SK-N-SH (cell line): Measurements from ENCODE around the gene SNX24. TPM values are rescaled to one million over a fixed set of nuclear protein-coding genes. Genes with fewer than 3 reads are reported as not detected.
A peak's percentile ranks its signal among the peaks of the same experiment; 100 is the strongest.

ENCODE experiments used
- CTCF ChIA-PET: fragments of 300-600, 350-600 bp; formaldehyde crosslinking; extraction: SDS; loops from one replicate; lab custom pipeline; 2021; lab: Yijun Ruan, JAX
- POLR2A ChIA-PET: fragments of 350-600 bp; sonication (Branson Sonifier 250); formaldehyde crosslinking; extraction: SDS; loops from one replicate; lab custom pipeline; 2020; ENCODE audit warnings: antibody characterized with exemption, inconsistent platforms; lab: Yijun Ruan, JAX
- DNase-seq: peaks from one replicate; pipeline ENCODE4 v3.0.0; 2012
- H2AFZ ChIP-seq: fragments of 200-600 bp; sonication (generic); 2 replicates; pipeline ENCODE4 v1.8.1; 2016; ENCODE audit warnings: antibody characterized with exemption, mild to moderate bottlenecking, low read depth
- H3F3A ChIP-seq: fragments of 200-600 bp; sonication (generic); replicated peaks from 2 replicates; pipeline ENCODE3; 2016; ENCODE audit warnings: antibody characterized with exemption, mild to moderate bottlenecking; ENCODE audit not compliant: insufficient read depth
- H3K27ac ChIP-seq, 2 experiments: fragments of 200-500 bp in 1 of 2; fragments of 200-600 bp in 1 of 2; sonication (Bioruptor generic) in 1 of 2; sonication (generic), shearing (Covaris generic) in 1 of 2; 2 replicates each; pipeline versions ENCODE4 v1.5.1 to v1.6.1; 2014 to 2016; ENCODE audit warnings: low read depth in 2 of 2, inconsistent platforms in 1 of 2, low read length in 1 of 2, mild to moderate bottlenecking in 1 of 2, mixed read lengths in 1 of 2
- H3K27me3 ChIP-seq: fragments of 200-600 bp; sonication (generic), shearing (Covaris generic); 2 replicates; pipeline ENCODE4 v1.6.1; 2016; ENCODE audit warnings: mixed run types; ENCODE audit not compliant: insufficient read depth
- H3K36me3 ChIP-seq, 2 experiments: fragments of 200-500 bp in 1 of 2; fragments of 200-600 bp in 1 of 2; sonication (Bioruptor generic) in 1 of 2; sonication (generic) in 1 of 2; replicated peaks in 1 of 2; 2 replicates each; pipeline versions ENCODE3 to v1.5.1; 2014 to 2016; ENCODE audit warnings: low read length in 1 of 2, mild to moderate bottlenecking in 1 of 2; ENCODE audit not compliant: insufficient read depth in 2 of 2, control insufficient read depth in 1 of 2
- H3K4me1 ChIP-seq, 2 experiments: fragments of 200-500 bp in 1 of 2; fragments of 200-600 bp in 1 of 2; sonication (Bioruptor generic) in 1 of 2; sonication (generic), shearing (Covaris generic) in 1 of 2; 2 replicates each; pipeline versions ENCODE4 v1.5.1 to v1.6.1; 2014 to 2016; ENCODE audit warnings: low read depth in 1 of 2, low read length in 1 of 2, mixed run types in 1 of 2; ENCODE audit not compliant: insufficient read depth in 2 of 2, control insufficient read depth in 1 of 2
- H3K4me2 ChIP-seq: fragments of 200-600 bp; sonication (generic), shearing (Covaris generic); 2 replicates; pipeline ENCODE4 v1.6.1; 2017; ENCODE audit warnings: mixed run types
- H3K4me3 ChIP-seq, 2 experiments: fragments of 200-500 bp in 1 of 2; fragments of 200-600 bp in 1 of 2; sonication (Bioruptor generic) in 1 of 2; sonication (generic), shearing (Covaris generic) in 1 of 2; 2 replicates each; pipeline versions ENCODE4 v1.5.1 to v1.8.1; 2014 to 2016; ENCODE audit warnings: low read depth in 2 of 2, inconsistent platforms in 1 of 2, low read length in 1 of 2, mild to moderate bottlenecking in 1 of 2, mixed read lengths in 1 of 2, moderate library complexity in 1 of 2
- H3K79me2 ChIP-seq: fragments of 200-600 bp; sonication (generic); 2 replicates; pipeline ENCODE4 v1.8.1; 2017; ENCODE audit warnings: mild to moderate bottlenecking; ENCODE audit not compliant: insufficient read depth
- H3K9ac ChIP-seq: fragments of 200-600 bp; sonication (generic); 2 replicates; pipeline ENCODE4 v1.6.1; 2017; ENCODE audit warnings: mixed run types
- H3K9me2 ChIP-seq: fragments of 200-600 bp; sonication (generic); 2 replicates; pipeline ENCODE4 v1.6.1; 2017; ENCODE audit warnings: mixed run types
- H3K9me3 ChIP-seq: fragments of 200-600 bp; sonication (generic); 2 replicates; pipeline ENCODE4 v1.6.1; 2017; ENCODE audit warnings: mixed run types, mild to moderate bottlenecking, moderate library complexity
- H4K20me1 ChIP-seq: fragments of 200-600 bp; sonication (generic); 2 replicates; pipeline ENCODE4 v1.6.1; 2017; ENCODE audit warnings: mild to moderate bottlenecking, mixed run types; ENCODE audit not compliant: insufficient read depth
- CHD2 ChIP-seq: fragments of 150-350 bp; IDR thresholded peaks from 2 replicates; pipeline ENCODE4 v1.6.1; 2018; ENCODE audit warnings: low read length; ENCODE audit not compliant: partially characterized antibody
- ELF1 ChIP-seq: IDR thresholded peaks from 2 replicates; pipeline ENCODE4 v1.4.0; 2012
- EP300 ChIP-seq, 2 experiments: IDR thresholded peaks; 2 replicates each; pipeline versions ENCODE4 v1.4.0 to v1.6.1; 2012; ENCODE audit warnings: borderline replicate concordance in 1 of 2, low read depth in 1 of 2, low read length in 1 of 2
- EZH2phosphoT487 ChIP-seq: fragments of 200-600 bp; sonication (generic); IDR thresholded peaks from 2 replicates; pipeline ENCODE4 v1.6.1; 2017; ENCODE audit warnings: low read depth, mixed run types, mild to moderate bottlenecking, antibody characterized with exemption, moderate library complexity, borderline replicate concordance
- JUND ChIP-seq: IDR thresholded peaks from 2 replicates; pipeline ENCODE4 v1.4.0; 2012
- MAX ChIP-seq: IDR thresholded peaks from 2 replicates; pipeline ENCODE4 v1.4.0; 2012; ENCODE audit warnings: low read depth
- MXI1 ChIP-seq: IDR thresholded peaks from 2 replicates; pipeline ENCODE4 v1.6.1; 2012; ENCODE audit warnings: mild to moderate bottlenecking, low read depth, low read length, improper control_type of control experiment
- NRF1 ChIP-seq: IDR thresholded peaks from 2 replicates; pipeline ENCODE4 v1.6.1; 2012; ENCODE audit warnings: low read depth, mild to moderate bottlenecking, low read length
- PBX3 ChIP-seq: IDR thresholded peaks from 2 replicates; pipeline ENCODE4; 2012
- POLR2AphosphoS5 ChIP-seq: IDR thresholded peaks from 2 replicates; pipeline ENCODE4 v1.6.1; 2012; ENCODE audit warnings: low read depth, low read length
- SIN3A ChIP-seq: IDR thresholded peaks from 2 replicates; pipeline ENCODE4 v1.6.1; 2012; ENCODE audit warnings: low read depth, mild to moderate bottlenecking, low read length, moderate library complexity, borderline replicate concordance
- SMC3 ChIP-seq: IDR thresholded peaks from 2 replicates; pipeline ENCODE4 v1.6.1; 2012; ENCODE audit warnings: low read depth, low read length, improper control_type of control experiment
- TAF1 ChIP-seq: IDR thresholded peaks from 2 replicates; pipeline ENCODE4 v1.6.1; 2012; ENCODE audit warnings: low read depth, mild to moderate bottlenecking, low read length, moderate library complexity, borderline replicate concordance
- TCF12 ChIP-seq: IDR thresholded peaks from 2 replicates; pipeline ENCODE4 v1.4.0; 2012
- TEAD4 ChIP-seq: IDR thresholded peaks from 2 replicates; pipeline ENCODE4 v1.4.0; 2012; ENCODE audit warnings: mild to moderate bottlenecking, borderline replicate concordance; ENCODE audit not compliant: insufficient read depth
- USF2 ChIP-seq: fragments of 150-350 bp; IDR thresholded peaks from 2 replicates; pipeline ENCODE4 v1.6.1; 2017; ENCODE audit warnings: antibody characterized with exemption, low read length, low read depth, borderline replicate concordance
- YY1 ChIP-seq: IDR thresholded peaks from 2 replicates; pipeline ENCODE4 v1.4.0; 2012; ENCODE audit warnings: low read depth, mild to moderate bottlenecking
- ZBTB33 ChIP-seq: IDR thresholded peaks from 2 replicates; pipeline ENCODE4 v1.4.0; 2012; ENCODE audit warnings: low read depth, borderline replicate concordance
- WGBS: methylation state at CpG from one replicate; pipeline ENCODE4 v1.1.6; 2017; ENCODE audit warnings: low lambda C conversion rate; 5-methylcytosine and 5-hydroxymethylcytosine counted together
- polyA plus RNA-seq, 3 experiments: library from polyadenylated mRNA; depleted of rRNA; stranded (reverse); fragments of >200 nt; gene quantifications; 2 replicates each; pipeline ENCODE4 v1.2.3, GENCODE V29; 2012
- TF ChIP-seq, protein P1 (sequence below): fragments of 150-350 bp; IDR thresholded peaks from 2 replicates; pipeline ENCODE4 v1.6.1; 2016; ENCODE audit warnings: mild to moderate bottlenecking, low read depth, low read length

The SNX24 gene
- polyA plus RNA-seq, 1 of the 3 experiments (the other 2 are of a cell fraction) = 8.2 TPM

- TF ChIP-seq TEAD4 (no peak), MXI1 (peak; percentile 43; the same call in 1 of the 2 replicates), MAX (no peak)
These were observed 156.4 kb downstream of the SNX24 start (continued) for GRCh38 chr5:123001808-123002207.

DNA sequence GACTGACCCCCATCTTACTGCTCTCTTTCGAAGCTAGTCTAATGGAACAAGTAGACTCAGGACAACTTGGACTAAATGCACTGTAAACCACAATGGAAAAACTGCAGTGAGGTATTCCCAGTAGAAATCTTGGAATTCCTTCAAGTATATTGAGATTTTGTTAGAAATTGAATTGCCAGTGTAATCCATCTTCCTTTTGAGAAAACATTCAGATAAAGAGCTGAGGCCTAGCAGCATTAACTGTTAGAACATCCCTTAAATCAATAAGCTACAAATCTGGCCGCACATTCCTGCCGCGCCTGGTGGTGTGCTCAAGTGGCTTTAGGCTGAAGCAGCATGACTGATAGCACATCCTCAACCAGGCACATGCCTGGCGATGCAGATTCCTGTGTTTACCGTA lies 161.8 kb downstream of the SNX24 start:
- POLR2A ChIA-PET = no interaction called here
- Histone ChIP-seq H3F3A (no peaks in the 10 kb centered on the region), H3K79me2 (no peaks in the 10 kb centered on the region), H3K27ac (no peak overlapping the region), H2AFZ (no peak overlapping the region), H4K20me1 (no peaks in the 10 kb centered on the region), H3K27me3 (no peaks in the 10 kb centered on the region), H3K9me2 (no peaks in the 10 kb centered on the region), H3K9me3 (no peaks in the 10 kb centered on the region), H3K4me3 (no peak overlapping the region), H3K36me3 (peaks cover 0 to 14% of the 10 kb centered on the region in 2 experiments), H3K4me2 (no peak overlapping the region), H3K9ac (no peak overlapping the region), H3K4me1 (peaks cover 0 to 2% of the 10 kb centered on the region in 2 experiments; a peak in 1 of 4 replicates)
- 94% methylated on average over 6 of the region's 6 CpGs for WGBS
- CTCF ChIA-PET = no interaction called here
- no peak for DNase-seq
- TF ChIP-seq PBX3 = no peak
- no peak for TF ChIP-seq TEAD4
- no peak for TF ChIP-seq USF2
- TF ChIP-seq MXI1 = no peak
- TF ChIP-seq SIN3A = no peak
- no peak for TF ChIP-seq SMC3
- TF ChIP-seq YY1 = no peak
- TF ChIP-seq ELF1 = no peak
- TF ChIP-seq CHD2 = no peak
- no peak for TF ChIP-seq POLR2AphosphoS5
- TF ChIP-seq, protein P1, sequence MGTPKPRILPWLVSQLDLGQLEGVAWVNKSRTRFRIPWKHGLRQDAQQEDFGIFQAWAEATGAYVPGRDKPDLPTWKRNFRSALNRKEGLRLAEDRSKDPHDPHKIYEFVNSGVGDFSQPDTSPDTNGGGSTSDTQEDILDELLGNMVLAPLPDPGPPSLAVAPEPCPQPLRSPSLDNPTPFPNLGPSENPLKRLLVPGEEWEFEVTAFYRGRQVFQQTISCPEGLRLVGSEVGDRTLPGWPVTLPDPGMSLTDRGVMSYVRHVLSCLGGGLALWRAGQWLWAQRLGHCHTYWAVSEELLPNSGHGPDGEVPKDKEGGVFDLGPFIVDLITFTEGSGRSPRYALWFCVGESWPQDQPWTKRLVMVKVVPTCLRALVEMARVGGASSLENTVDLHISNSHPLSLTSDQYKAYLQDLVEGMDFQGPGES = no peak
- TF ChIP-seq, all 33 proteins: peak for 0

GRCh38 chr5:123007754-123008153 lies 162.3 kb downstream of the SNX24 start:
- Histone ChIP-seq H3K4me1 (peaks cover 0 to 2% of the 10 kb centered on the region in 2 experiments; a peak in 2 of 4 replicates), H3K9ac (no peak overlapping the region), H3F3A (no peaks in the 10 kb centered on the region), H3K4me3 (no peak overlapping the region), H3K27me3 (no peaks in the 10 kb centered on the region), H3K9me3 (no peaks in the 10 kb centered on the region), H3K4me2 (no peak overlapping the region), H2AFZ (no peak overlapping the region), H3K79me2 (no peaks in the 10 kb centered on the region), H3K9me2 (no peaks in the 10 kb centered on the region), H3K36me3 (peaks cover 0 to 14% of the 10 kb centered on the region in 2 experiments), H3K27ac (no peak overlapping the region), H4K20me1 (no peaks in the 10 kb centered on the region)
- POLR2A ChIA-PET = no interaction called here
- WGBS = 90% methylated on average over 6 of the region's 6 CpGs
- DNase-seq = no peak
- CTCF ChIA-PET = no interaction called here
- no peak for TF ChIP-seq EZH2phosphoT487
- no peak for TF ChIP-seq TAF1
- no peak for TF ChIP-seq PBX3
- no peak for TF ChIP-seq MXI1
- no peak for TF ChIP-seq EP300 (IDR thresholded peaks at IDR 0.05; ENCODE audit: borderline replicate concordance in 1 of 2, low read depth in 1 of 2, low read length in 1 of 2)
- no peak for TF ChIP-seq MAX
- TF ChIP-seq TCF12 = no peak
- no peak for TF ChIP-seq ZBTB33
- TF ChIP-seq NRF1 = no peak
- TF ChIP-seq JUND = no peak
- no peak for TF ChIP-seq SMC3
